Inflammatory macrophage treated with lipopolysaccharide for 4 hours (primary cell): ENCODE results near the gene RNU1-1.
A peak's percentile ranks its signal among the peaks of the same experiment; 100 is the strongest.
"Not testable (repeated sequence)": the region's sequence is repeated elsewhere in the genome, so short reads cannot be mapped to it uniquely, and the experiment has no call there.

Experiments
- DNase-seq: peaks from one replicate; pipeline ENCODE4 v3.0.0-alpha.2; 2020

RNU1-1 gene

GRCh38 chr1:16521288-16521583 is 7.2 kb upstream of the RNU1-1 start:
- DNase-seq: no peak

GRCh38 chr1:16520435-16521287 is 6.6 kb upstream of the RNU1-1 start:
- not testable (repeated sequence) for DNase-seq

- not testable (repeated sequence) for DNase-seq
These were observed 5.3 kb upstream of the RNU1-1 start for GRCh38 chr1:16519255-16519951.

GRCh38 chr1:16518913-16519254 is 4.8 kb upstream of the RNU1-1 start:
- DNase-seq: not testable (repeated sequence)

- not testable (repeated sequence) for DNase-seq
These were observed 2.8 kb upstream of the RNU1-1 start for GRCh38 chr1:16516694-16517410.

GRCh38 chr1:16513412-16514106 is 526 bp downstream of the RNU1-1 start:
- DNase-seq: peak; percentile 88

- not testable (repeated sequence) for DNase-seq
These were observed 1.3 kb downstream of the RNU1-1 start for GRCh38 chr1:16512624-16513411.

GRCh38 chr1:16511926-16512325 is 2.2 kb downstream of the RNU1-1 start:
- DNase-seq: not testable (repeated sequence)

GRCh38 chr1:16508861-16509445 is 5.1 kb downstream of the RNU1-1 start:
- DNase-seq: not testable (repeated sequence)

GRCh38 chr1:16506364-16507136 is 7.5 kb downstream of the RNU1-1 start:
- not testable (repeated sequence) for DNase-seq

- DNase-seq: not testable (repeated sequence)
These were observed 8.2 kb downstream of the RNU1-1 start for GRCh38 chr1:16505870-16506269.

GRCh38 chr1:16503494-16503893 is 10.6 kb downstream of the RNU1-1 start:
- no peak for DNase-seq

- DNase-seq: not testable (repeated sequence)
These were observed 12.6 kb downstream of the RNU1-1 start for GRCh38 chr1:16501446-16501845.

- not testable (repeated sequence) for DNase-seq
These were observed 13.1 kb downstream of the RNU1-1 start for GRCh38 chr1:16500975-16501374.

- DNase-seq: peak; percentile 46
These were observed 13.6 kb downstream of the RNU1-1 start for GRCh38 chr1:16500466-16500865.

GRCh38 chr1:16498573-16499413 is 15.3 kb downstream of the RNU1-1 start:
- DNase-seq: peak; percentile 66

GRCh38 chr1:16498047-16498446 is 16.0 kb downstream of the RNU1-1 start:
- DNase-seq: not testable (repeated sequence)

- DNase-seq: not testable (repeated sequence)
These were observed 16.6 kb downstream of the RNU1-1 start for GRCh38 chr1:16497474-16497904.

GRCh38 chr1:16493731-16494130 is 20.4 kb downstream of the RNU1-1 start:
- DNase-seq: not testable (repeated sequence)

- DNase-seq: not testable (repeated sequence)
These were observed 21.1 kb downstream of the RNU1-1 start for GRCh38 chr1:16492937-16493336.
